K562 (cell line): ENCODE data around the gene SPI1. TPM values are rescaled to one million over a fixed set of nuclear protein-coding genes. Genes with fewer than 3 reads are reported as not detected.

Source experiments
- ATAC-seq: fragments of 200-7000 bp; cut with Tn5 transposase; 3 replicates; pipeline ENCODE4 v1.9.1; 2020; ENCODE audit warnings: moderate library complexity
- BruUV-seq: library from RNA; stranded (reverse); fragments of 400-500 nt; replicated peaks from 2 replicates; lab custom pipeline; 2021; lab: Mats Ljungman, UMichigan
- CTCF ChIA-PET: fragments of 300-600 bp; formaldehyde crosslinking; extraction: SDS; loops from one replicate; lab custom pipeline; 2021; ENCODE audit warnings: low intra/inter-chr PET ratio; lab: Yijun Ruan, JAX
- POLR2A ChIA-PET: fragments of 300-600, 350-650 bp; sonication (Branson Sonifier 250); formaldehyde crosslinking; extraction: SDS; loops from one replicate; lab custom pipeline; 2021; ENCODE audit warnings: antibody characterized with exemption, inconsistent platforms; lab: Yijun Ruan, JAX
- DNase-seq, 4 experiments: peaks; one replicate each; pipeline versions ENCODE4 v3.0.0 to v3.0.0-alpha.2; 2011 to 2018; ENCODE audit warnings: low spot score in 3 of 4, mixed read lengths in 3 of 4; ENCODE audit errors: extremely low read depth in 1 of 4
- FAIRE-seq: peaks from 2 replicates; lab custom pipeline; 2011; peaks lifted over from hg19 to GRCh38; lab: Jason Lieb, UNC
- H2AFZ ChIP-seq: 2 replicates; pipeline ENCODE4 v1.6.0; 2011; ENCODE audit warnings: low read depth, low read length, control low read depth, inconsistent platforms
- H3K27ac ChIP-seq: fragments of 200-600 bp; 3 replicates; pipeline ENCODE4 v1.8.0; 2011; ENCODE audit warnings: low read depth, mild to moderate bottlenecking, control low read depth, inconsistent platforms, low read length, moderate library complexity, mixed read lengths; ENCODE audit errors: extremely low read depth
- H3K27me3 ChIP-seq, 2 experiments: fragments of 300-600 bp in 1 of 2; 2 replicates in 1 of 2; 3 replicates in 1 of 2; pipeline versions ENCODE4 v1.6.0 to v1.8.0; 2011; ENCODE audit warnings: inconsistent platforms in 2 of 2, low read length in 2 of 2, mild to moderate bottlenecking in 1 of 2, mixed read lengths in 1 of 2, moderate library complexity in 1 of 2; ENCODE audit not compliant: control insufficient read depth in 2 of 2, insufficient read depth in 2 of 2
- H3K36me3 ChIP-seq: fragments of 300-600 bp; 3 replicates; pipeline ENCODE4 v1.8.0; 2011; ENCODE audit warnings: mild to moderate bottlenecking, low read length, inconsistent platforms; ENCODE audit not compliant: control insufficient read depth, insufficient read depth
- H3K4me1 ChIP-seq, 2 experiments: fragments of 200-600 bp in 1 of 2; replicated peaks in 1 of 2; 2 replicates in 1 of 2; 3 replicates in 1 of 2; pipeline versions ENCODE4 v1.5.1 to v1.8.0; 2011; ENCODE audit warnings: inconsistent platforms in 2 of 2, low read length in 2 of 2, mild to moderate bottlenecking in 1 of 2, mixed read lengths in 1 of 2, moderate library complexity in 1 of 2; ENCODE audit not compliant: control insufficient read depth in 2 of 2, insufficient read depth in 2 of 2
- H3K4me2 ChIP-seq: 2 replicates; pipeline ENCODE4 v1.6.1; 2011; ENCODE audit warnings: low read length, control low read depth, inconsistent platforms, mixed read lengths; ENCODE audit not compliant: insufficient read depth
- H3K4me3 ChIP-seq: fragments of 200-600 bp; sonication (generic), shearing (Covaris generic); 2 replicates; pipeline ENCODE4 v1.5.1; 2016; ENCODE audit warnings: control low read depth, inconsistent platforms
- H3K79me2 ChIP-seq: fragments of 200-600 bp; 3 replicates; pipeline ENCODE4 v1.8.0; 2011; ENCODE audit warnings: low read length, inconsistent platforms; ENCODE audit not compliant: control insufficient read depth, insufficient read depth
- H3K9ac ChIP-seq, 2 experiments: 2 replicates each; pipeline versions ENCODE4 v1.6.0 to v1.6.1; 2011; ENCODE audit warnings: low read depth in 2 of 2, low read length in 2 of 2, control low read depth in 1 of 2, inconsistent platforms in 1 of 2, mild to moderate bottlenecking in 1 of 2, mixed read lengths in 1 of 2; ENCODE audit not compliant: insufficient read depth in 1 of 2
- H3K9me1 ChIP-seq: one replicate; pipeline ENCODE4 v1.6.0; 2011; ENCODE audit warnings: inconsistent platforms, mild to moderate bottlenecking, low read length, moderate library complexity; ENCODE audit not compliant: control insufficient read depth, insufficient read depth
- H3K9me3 ChIP-seq: replicated peaks from 2 replicates; pipeline ENCODE4 v1.5.1; 2011; ENCODE audit warnings: low read depth, low read length, inconsistent platforms; ENCODE audit not compliant: control insufficient read depth, insufficient read depth
- H4K20me1 ChIP-seq: replicated peaks from 2 replicates; pipeline ENCODE4 v1.6.1; 2011; ENCODE audit warnings: low read length, inconsistent platforms, mixed read lengths; ENCODE audit not compliant: control insufficient read depth, insufficient read depth
- FIP1L1 ChIP-seq: fragments of 200-400 bp; formaldehyde crosslinking; IDR thresholded peaks from 2 replicates; pipeline ENCODE4 v1.6.1; 2018; ENCODE audit warnings: mild to moderate bottlenecking, low read depth, low read length; ENCODE audit not compliant: poor library complexity, severe bottlenecking
- POLR2G ChIP-seq: fragments of 200-400 bp; formaldehyde crosslinking; IDR thresholded peaks from 2 replicates; pipeline ENCODE4 v1.6.1; 2017; ENCODE audit warnings: low read depth, mild to moderate bottlenecking, antibody characterized with exemption, low read length, moderate library complexity
- PTRF ChIP-seq: fragments of 450-650 bp; IDR thresholded peaks from 2 replicates; pipeline ENCODE4 v1.6.1; 2016; ENCODE audit warnings: mild to moderate bottlenecking, missing genetic modification characterization, missing compliant biosample characterization
- TRIM28 ChIP-seq: fragments of 450-650 bp; IDR thresholded peaks from 2 replicates; pipeline ENCODE4 v1.6.1; 2017
- ZNF23 ChIP-seq: fragments of 250-450 bp; sonication (Bioruptor Pico); IDR thresholded peaks from 2 replicates; pipeline ENCODE4 v1.4.0; 2020; ENCODE audit warnings: mild to moderate bottlenecking
- WGBS: fragments of 100-300 bp; shearing (Covaris generic); methylation state at CpG from one replicate; pipeline ENCODE4 v1.1.6; 2016; ENCODE audit warnings: low coverage, mixed read lengths; ENCODE audit not compliant: insufficient coverage; ENCODE audit errors: missing lambda C conversion rate; 5-methylcytosine and 5-hydroxymethylcytosine counted together
- in situ Hi-C: fragments of 300-500 bp; cut with MboI; formaldehyde crosslinking; loops from 4 replicates; pipeline ENCODE4 v1.15.0; 2018; ENCODE audit warnings: inconsistent platforms, mixed read lengths
- intact Hi-C: fragments of 100-400 bp; cut with micrococcal nuclease; formaldehyde crosslinking; loops from 2 replicates; pipeline ENCODE4 v1.14.2; 2022
- polyA plus RNA-seq, 8 experiments: library from polyadenylated mRNA; depleted of rRNA in 4 of 8; stranded (reverse) in 5 of 8; unstranded in 3 of 8; fragments of >200 nt; fragmentation: Nextera tagmentation in 2 of 8; fragmentation: Illumina TruSeq in 1 of 8; extraction: Ambion mirVana in 2 of 8; extraction: Trizol in 1 of 8; gene quantifications; 2 replicates each; pipeline versions ENCODE4 v1.2.1 to v1.2.3, GENCODE V29; 2011 to 2014; ENCODE audit warnings: inconsistent platforms in 1 of 8, missing spikeins in 1 of 8
- total RNA-seq, 7 experiments: library from RNA; depleted of rRNA in 6 of 7; stranded (reverse); fragments of >200 nt in 6 of 7; fragmentation: Illumina TruSeq in 2 of 7; extraction: Trizol in 2 of 7; gene quantifications; 2 replicates each; pipeline versions ENCODE4 v1.2.1 to v1.2.3, GENCODE V29; 2011 to 2021; ENCODE audit warnings: low replicate concordance in 1 of 7

Gene SPI1
- total and polyA plus RNA-seq, 9 of the 15 experiments (the other 6 are each of a cell fraction or from before 2014, with no cell fraction given): 0.10 to 33.7 (median 10.3) TPM

DNA sequence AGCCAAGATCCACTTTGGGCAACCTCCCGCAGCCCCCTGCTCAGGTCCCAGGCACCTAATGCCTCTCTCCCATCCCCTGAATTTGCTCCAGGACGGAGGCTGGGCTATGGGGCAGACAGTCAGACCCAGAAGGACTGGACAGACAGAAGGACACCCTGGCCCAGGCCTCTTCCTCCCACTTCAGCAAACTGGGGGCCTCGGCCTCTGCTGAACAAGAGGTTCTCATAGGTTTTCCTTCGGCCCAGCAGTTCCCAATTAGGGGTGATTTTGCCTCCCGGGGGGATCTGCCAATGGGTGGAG lies 3.7 kb downstream of the SPI1 start:
- no peak for ATAC-seq
- Histone ChIP-seq H3K4me3 (no peak overlapping the region), H3K9me1 (no peaks in the 10 kb centered on the region), H3K79me2 (peaks cover 26% of the 10 kb centered on the region), H3K27ac (no peak overlapping the region), H3K4me2 (no peak overlapping the region), H3K27me3 (no peaks in the 10 kb centered on the region), H3K9ac (no peak overlapping the region; a peak in 1 of 4 replicates), H4K20me1 (no peaks in the 10 kb centered on the region), H3K4me1 (peaks cover 40 to 54% of the 10 kb centered on the region in 2 experiments), H2AFZ (no peak overlapping the region), H3K9me3 (no peaks in the 10 kb centered on the region), H3K36me3 (peaks cover 15% of the 10 kb centered on the region; the same call in 1 of the 3 replicates)
- intact Hi-C loops (loop anchor here (1.0 to 10.0 kb wide), 3 partner anchors 34 to 240 kb away; partner anchors contain the start of gene SLC39A13), in situ Hi-C loops (loop anchor here (5.0 kb wide), 1 partner anchor 33 kb away; the partner anchor contains the start of gene SLC39A13)
- ChIA-PET POLR2A (interaction anchor here (0.6 to 1.5 kb wide), 4 partner anchors 11 to 180 kb away, joined by 3 to 6 read pairs (median 4); no protein-coding TSS in a partner anchor), CTCF (interaction anchor here (0.7 to 1.9 kb wide), 4 partner anchors 33 to 242 kb away, joined by 3 to 6 read pairs (median 5); partner anchors contain the start of gene SLC39A13)
- DNase-seq: no peak
- 66% methylated on average over 4 of the region's 5 CpGs for whole genome bisulfite sequencing
- BruUV-seq: no TSS peak
- no peak for TF ChIP-seq POLR2G
- TF ChIP-seq ZNF23 (CRISPR knock-in tag): no peak
- TF ChIP-seq TRIM28: no peak
- TF ChIP-seq FIP1L1: no peak
- no peak for TF ChIP-seq PTRF (tag)
- FAIRE-seq: no peak
